Neural progenitor cell (in vitro differentiated cells): ENCODE data around the gene ANKRD42.

Source experiments
- CTCF ChIP-seq: fragments of 200-600 bp; sonication (generic); IDR thresholded peaks from 2 replicates; pipeline ENCODE4 v1.5.1; 2017; ENCODE audit warnings: antibody characterized with exemption, mild to moderate bottlenecking
- EZH2phosphoT487 ChIP-seq: fragments of 200-600 bp; sonication (generic); IDR thresholded peaks from 2 replicates; pipeline ENCODE4 v1.6.1; 2017; ENCODE audit warnings: antibody characterized with exemption

- TF ChIP-seq EZH2phosphoT487 (no peak), CTCF (no peak)
These were observed 2.0 kb upstream of the ANKRD42 start for GRCh38 chr11:83191491-83191890.
